22Rv1 (cell line): ENCODE results near the gene TRIM42.

Source experiments
- H3K27ac ChIP-seq: fragments of 450-650 bp; 2 replicates; pipeline ENCODE4 v1.5.1; 2017
- ZFX ChIP-seq: fragments of 450-650 bp; IDR thresholded peaks from 2 replicates; pipeline ENCODE4 v1.6.1; 2017; ENCODE audit warnings: antibody characterized with exemption, borderline replicate concordance
- TF ChIP-seq, protein P1 (sequence below): fragments of 450-650 bp; IDR thresholded peaks from 2 replicates; pipeline ENCODE4 v1.5.1; 2017; ENCODE audit warnings: mild to moderate bottlenecking

Gene TRIM42

DNA sequence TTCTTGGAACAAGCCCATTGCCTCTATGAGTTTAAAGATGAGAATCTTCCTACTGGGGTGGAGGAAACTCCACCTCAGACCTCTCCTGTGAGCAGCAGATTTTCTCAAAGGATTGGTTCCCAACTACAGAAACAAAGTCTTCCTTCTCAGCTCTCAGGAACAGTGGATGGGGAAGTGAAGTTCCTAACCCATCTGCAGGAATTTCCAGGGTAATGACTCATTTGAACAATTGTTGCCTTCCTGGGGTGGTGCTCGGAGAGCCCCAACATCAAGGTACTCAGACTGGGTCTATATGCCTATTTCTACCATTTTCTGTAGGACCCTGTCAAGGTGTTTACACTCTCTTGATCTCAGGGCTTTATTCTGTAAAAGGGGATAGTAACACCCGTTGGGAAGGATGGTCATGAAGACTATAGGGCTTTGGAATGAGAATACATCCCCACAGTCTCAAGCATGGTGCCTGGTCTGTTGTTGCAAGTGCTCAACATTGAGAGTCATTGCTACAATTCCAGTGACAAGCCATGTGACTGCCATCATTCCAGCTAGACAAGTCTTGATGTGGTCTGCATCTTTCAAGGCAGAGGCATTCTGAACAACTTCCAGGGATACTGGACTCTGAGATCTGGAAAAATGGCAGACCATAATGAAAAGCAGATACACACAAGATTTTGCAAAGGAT is 33.0 kb downstream of the TRIM42 start:
- H3K27ac ChIP-seq: no peak overlapping the region
- TF ChIP-seq, protein P1, sequence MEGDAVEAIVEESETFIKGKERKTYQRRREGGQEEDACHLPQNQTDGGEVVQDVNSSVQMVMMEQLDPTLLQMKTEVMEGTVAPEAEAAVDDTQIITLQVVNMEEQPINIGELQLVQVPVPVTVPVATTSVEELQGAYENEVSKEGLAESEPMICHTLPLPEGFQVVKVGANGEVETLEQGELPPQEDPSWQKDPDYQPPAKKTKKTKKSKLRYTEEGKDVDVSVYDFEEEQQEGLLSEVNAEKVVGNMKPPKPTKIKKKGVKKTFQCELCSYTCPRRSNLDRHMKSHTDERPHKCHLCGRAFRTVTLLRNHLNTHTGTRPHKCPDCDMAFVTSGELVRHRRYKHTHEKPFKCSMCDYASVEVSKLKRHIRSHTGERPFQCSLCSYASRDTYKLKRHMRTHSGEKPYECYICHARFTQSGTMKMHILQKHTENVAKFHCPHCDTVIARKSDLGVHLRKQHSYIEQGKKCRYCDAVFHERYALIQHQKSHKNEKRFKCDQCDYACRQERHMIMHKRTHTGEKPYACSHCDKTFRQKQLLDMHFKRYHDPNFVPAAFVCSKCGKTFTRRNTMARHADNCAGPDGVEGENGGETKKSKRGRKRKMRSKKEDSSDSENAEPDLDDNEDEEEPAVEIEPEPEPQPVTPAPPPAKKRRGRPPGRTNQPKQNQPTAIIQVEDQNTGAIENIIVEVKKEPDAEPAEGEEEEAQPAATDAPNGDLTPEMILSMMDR: no peak
- no peak for TF ChIP-seq ZFX

DNA sequence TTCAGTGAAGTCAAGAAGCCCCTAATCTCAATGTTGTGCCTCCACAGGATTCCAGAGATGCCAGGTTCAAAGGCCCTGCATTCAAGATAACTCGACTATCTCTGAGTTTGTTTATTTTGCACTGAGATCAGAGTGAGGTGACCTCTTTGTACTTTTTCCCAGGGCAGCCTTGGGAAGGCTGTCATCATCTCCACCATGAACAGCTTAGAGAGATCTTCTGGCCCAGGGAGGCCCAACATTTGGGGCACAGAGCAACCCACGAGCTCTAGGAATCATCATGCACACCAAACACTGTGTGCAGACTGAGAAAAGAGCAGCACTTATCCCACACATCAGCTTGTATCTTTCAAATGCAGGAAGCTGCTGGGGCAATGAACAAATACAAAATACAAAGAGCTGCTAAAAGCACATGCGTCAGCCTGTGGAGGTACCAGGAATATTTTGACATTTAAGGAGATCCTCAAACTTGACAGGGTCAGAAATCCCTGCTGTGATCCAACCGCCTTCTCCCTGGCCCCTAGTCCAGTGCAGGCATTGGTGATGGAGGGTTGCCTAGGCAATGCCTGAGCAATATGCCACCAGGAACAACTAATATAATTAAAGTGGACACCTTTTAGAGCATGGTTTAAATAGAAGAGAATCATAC is 33.6 kb downstream of the TRIM42 start:
- TF ChIP-seq ZFX: no peak
- TF ChIP-seq, protein P1: no peak
- H3K27ac ChIP-seq: no peak overlapping the region

DNA sequence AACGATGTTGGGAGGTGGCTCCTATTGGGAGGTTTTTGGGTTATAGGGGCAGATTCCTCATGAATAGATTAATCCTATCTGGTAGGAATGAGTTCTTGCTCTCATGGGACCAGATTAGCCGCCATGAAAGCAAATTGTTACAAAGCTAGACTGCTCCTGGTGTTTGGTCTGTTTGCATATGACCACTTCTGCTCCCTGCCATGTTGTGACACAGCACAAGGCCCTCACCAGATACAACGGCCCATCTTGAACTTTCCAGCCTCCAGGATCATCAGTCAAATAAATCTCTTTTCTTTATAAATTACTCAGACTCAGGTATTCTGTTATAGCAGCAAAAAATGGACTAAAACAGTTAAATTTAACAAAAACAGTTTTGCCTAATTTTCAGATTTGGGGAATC is 34.4 kb downstream of the TRIM42 start:
- no peak overlapping the region for H3K27ac ChIP-seq
- TF ChIP-seq ZFX: no peak
- TF ChIP-seq, protein P1: no peak

DNA sequence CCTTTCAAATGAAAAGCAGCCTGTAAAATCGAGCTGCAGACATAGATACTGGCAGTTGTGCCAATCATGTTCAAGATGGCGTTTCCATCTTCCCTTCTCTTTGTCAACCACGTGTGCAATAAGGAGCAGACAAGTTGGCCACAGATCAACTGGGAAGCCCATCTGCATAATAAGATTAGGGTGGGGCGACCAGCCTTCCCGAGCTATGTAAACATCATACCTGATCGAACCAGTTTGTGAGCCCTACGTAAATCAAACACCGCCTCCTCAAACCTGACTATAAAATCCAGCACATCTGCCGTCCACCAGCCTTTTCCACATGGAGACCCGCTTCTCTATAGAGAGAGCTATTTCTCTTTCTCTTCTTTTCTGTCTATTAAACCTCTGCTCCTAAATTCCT is 37.2 kb downstream of the TRIM42 start:
- H3K27ac ChIP-seq: peak overlapping the region; percentile 57
- TF ChIP-seq, protein P1: no peak
- TF ChIP-seq ZFX: no peak

DNA sequence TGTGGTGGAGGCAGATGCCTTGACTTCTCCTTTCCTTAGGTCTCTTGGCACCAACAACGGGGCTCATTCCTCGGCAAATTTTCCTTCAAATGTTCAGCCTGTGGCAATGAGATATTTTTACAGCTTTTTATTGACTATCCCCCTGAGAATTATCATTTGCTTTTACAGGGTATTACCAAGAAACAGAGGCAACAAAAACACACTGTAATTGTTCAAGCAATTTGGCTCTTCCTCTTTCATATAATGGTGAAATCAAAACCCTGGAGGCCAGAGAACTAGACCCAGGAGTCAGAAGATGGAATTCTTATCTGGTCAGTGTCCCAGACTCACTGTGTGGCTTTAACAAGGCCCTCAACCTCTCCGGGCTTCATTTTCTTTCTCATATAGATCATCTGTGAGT is 40.1 kb downstream of the TRIM42 start:
- no peak for TF ChIP-seq ZFX
- TF ChIP-seq, protein P1: no peak
- no peak overlapping the region for H3K27ac ChIP-seq

DNA sequence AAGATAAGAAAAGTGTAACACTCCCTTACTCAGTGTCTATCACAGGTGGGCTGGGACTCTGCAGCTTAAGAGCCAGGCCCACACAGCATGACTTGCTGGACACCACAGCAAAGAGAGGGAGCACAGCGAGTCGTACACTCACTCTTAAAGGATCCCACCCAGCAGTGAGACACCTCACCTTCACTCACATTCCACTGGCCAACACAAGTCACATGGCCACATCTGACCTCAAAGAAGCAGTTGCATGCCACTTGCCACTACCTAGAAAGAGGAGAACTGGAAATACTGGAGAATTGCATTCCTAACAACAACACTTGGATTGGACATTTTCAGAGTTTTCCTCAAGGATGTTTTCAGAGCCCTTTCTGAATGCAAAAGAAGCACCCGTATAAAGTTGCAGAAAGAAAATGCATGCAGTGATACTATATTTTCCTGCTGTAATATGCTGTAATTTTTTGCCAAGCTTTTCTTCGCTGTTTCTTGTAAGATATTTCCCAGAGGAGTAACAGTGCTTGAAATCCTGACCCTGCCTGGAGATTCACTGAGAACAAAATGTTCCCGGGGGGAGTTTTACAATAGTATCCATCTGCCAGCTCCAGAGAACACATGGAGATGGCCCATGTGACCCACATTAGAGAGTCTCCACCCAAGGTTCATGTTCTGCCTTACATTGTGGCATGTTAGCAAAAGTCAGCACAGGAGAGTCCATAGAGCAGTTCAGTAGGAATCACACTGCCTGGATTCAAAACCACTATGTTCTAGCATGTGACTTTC is 42.2 kb downstream of the TRIM42 start:
- TF ChIP-seq ZFX: no peak
- TF ChIP-seq, protein P1: no peak
- H3K27ac ChIP-seq: no peak overlapping the region

DNA sequence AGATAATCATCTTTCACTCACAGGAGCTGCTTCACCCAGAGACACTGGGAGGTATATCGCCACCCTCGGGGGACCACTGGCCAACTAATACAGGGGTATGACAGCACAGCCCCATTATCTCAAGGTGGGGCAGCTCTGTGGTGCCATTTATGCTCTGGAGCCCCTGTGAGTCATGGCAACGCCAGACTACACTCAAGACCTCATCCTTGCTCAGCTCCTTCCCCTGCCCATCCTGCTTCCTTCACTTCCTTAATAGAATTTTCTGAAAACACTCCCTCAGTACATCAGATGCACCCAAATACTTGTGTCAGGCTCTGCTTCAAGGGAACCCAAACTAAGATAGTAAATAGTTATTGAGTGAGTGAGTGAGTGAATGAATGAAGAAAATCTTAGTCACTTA is 45.7 kb downstream of the TRIM42 start:
- no peak overlapping the region for H3K27ac ChIP-seq
- no peak for TF ChIP-seq ZFX
- TF ChIP-seq, protein P1: no peak
